ENCODE results near the gene AVPI1. TPM values are rescaled to one million over a fixed set of nuclear protein-coding genes. Genes with fewer than 3 reads are reported as not detected.
"Not testable (repeated sequence)": the region's sequence is repeated elsewhere in the genome, so short reads cannot be mapped to it uniquely, and the experiment has no call there.

The AVPI1 gene
- total RNA-seq, 2 donors from 2014 or later: 5.6 to 8.6 TPM

GRCh38 chr10:97705006-97705670 is 18.1 kb upstream of the AVPI1 start:
- DNase-seq: no peak
- peaks cover 2% of the 10 kb centered on the region for H3K36me3 Mint-ChIP-seq (ENCODE audit: low read depth)
- no peak overlapping the region for H3K27ac Mint-ChIP-seq
- H3K4me3 Mint-ChIP-seq: no peak overlapping the region
- H3K27me3 Mint-ChIP-seq: peaks cover 35% of the 10 kb centered on the region
- H3K4me1 Mint-ChIP-seq: peaks cover 6% of the 10 kb centered on the region
- ATAC-seq: no peak
- H3K9me3 ChIP-seq (ENCODE audit: control insufficient read depth, low read length, poor library complexity, severe bottlenecking): no peaks in the 10 kb centered on the region

GRCh38 chr10:97704341-97704740 is 17.3 kb upstream of the AVPI1 start:
- H3K36me3 Mint-ChIP-seq (ENCODE audit: low read depth): peaks cover 2% of the 10 kb centered on the region
- peaks cover 30% of the 10 kb centered on the region for H3K27me3 Mint-ChIP-seq
- peak overlapping the region; percentile 32 for H3K27ac Mint-ChIP-seq
- peaks cover 2% of the 10 kb centered on the region for H3K4me1 Mint-ChIP-seq
- ATAC-seq: no peak
- no peaks in the 10 kb centered on the region for H3K9me3 ChIP-seq (ENCODE audit: control insufficient read depth, low read length, poor library complexity, severe bottlenecking)
- H3K4me3 Mint-ChIP-seq: no peak overlapping the region
- DNase-seq: no peak

- Mint-ChIP-seq H3K36me3 (ENCODE audit: low read depth) (peaks cover 2% of the 10 kb centered on the region), H3K4me1 (no peaks in the 10 kb centered on the region), H3K27ac (peak overlapping the region; percentile 32), H3K27me3 (peaks cover 22% of the 10 kb centered on the region), H3K4me3 (peak overlapping the region; percentile 50)
- ATAC-seq (no peak), DNase-seq (no peak)
- no peaks in the 10 kb centered on the region for H3K9me3 ChIP-seq (ENCODE audit: control insufficient read depth, low read length, poor library complexity, severe bottlenecking)
Measured at GRCh38 chr10:97703398-97704067, 16.5 kb upstream of the AVPI1 start.

GRCh38 chr10:97701438-97702069 is 14.5 kb upstream of the AVPI1 start:
- H3K9me3 ChIP-seq (ENCODE audit: control insufficient read depth, low read length, poor library complexity, severe bottlenecking): no peaks in the 10 kb centered on the region
- Mint-ChIP-seq H3K4me1 (no peaks in the 10 kb centered on the region), H3K27me3 (peaks cover 16% of the 10 kb centered on the region), H3K27ac (no peak overlapping the region), H3K4me3 (no peak overlapping the region), H3K36me3 (ENCODE audit: low read depth) (peaks cover 2% of the 10 kb centered on the region)
- DNase-seq (peak in 1 of 3 donors; percentile 28), ATAC-seq (peak; percentile 99)

GRCh38 chr10:97698072-97698655 is 11.1 kb upstream of the AVPI1 start:
- not testable (repeated sequence) for H3K27ac Mint-ChIP-seq; ATAC-seq; DNase-seq; H3K4me1 Mint-ChIP-seq; H3K36me3 Mint-ChIP-seq (ENCODE audit: low read depth); H3K9me3 ChIP-seq (ENCODE audit: control insufficient read depth, low read length, poor library complexity, severe bottlenecking); H3K4me3 Mint-ChIP-seq
- H3K27me3 Mint-ChIP-seq: peaks cover 11% of the 10 kb centered on the region

GRCh38 chr10:97690133-97690532 is 3.1 kb upstream of the AVPI1 start:
- no peaks in the 10 kb centered on the region for H3K9me3 ChIP-seq (ENCODE audit: control insufficient read depth, low read length, poor library complexity, severe bottlenecking)
- ATAC-seq (no peak), DNase-seq (no peak)
- peaks cover 10% of the 10 kb centered on the region for H3K4me1 Mint-ChIP-seq
- H3K4me3 Mint-ChIP-seq: no peak overlapping the region
- no peak overlapping the region for H3K27ac Mint-ChIP-seq
- no peaks in the 10 kb centered on the region for H3K36me3 Mint-ChIP-seq (ENCODE audit: low read depth)
- H3K27me3 Mint-ChIP-seq: peaks cover 6% of the 10 kb centered on the region

GRCh38 chr10:97689559-97690020 is 2.5 kb upstream of the AVPI1 start:
- Mint-ChIP-seq H3K4me3 (no peak overlapping the region), H3K27ac (no peak overlapping the region), H3K4me1 (peaks cover 10% of the 10 kb centered on the region), H3K36me3 (ENCODE audit: low read depth) (no peaks in the 10 kb centered on the region), H3K27me3 (peaks cover 6% of the 10 kb centered on the region)
- no peaks in the 10 kb centered on the region for H3K9me3 ChIP-seq (ENCODE audit: control insufficient read depth, low read length, poor library complexity, severe bottlenecking)
- DNase-seq: no peak
- no peak for ATAC-seq

GRCh38 chr10:97687785-97688781 is 1.0 kb upstream of the AVPI1 start:
- peak overlapping the region; percentile 89 for H3K4me3 Mint-ChIP-seq
- H3K27ac Mint-ChIP-seq: peak overlapping the region; percentile 90
- no peaks in the 10 kb centered on the region for H3K36me3 Mint-ChIP-seq (ENCODE audit: low read depth)
- H3K9me3 ChIP-seq (ENCODE audit: control insufficient read depth, low read length, poor library complexity, severe bottlenecking): no peaks in the 10 kb centered on the region
- DNase-seq: no peak
- ATAC-seq: no peak
- no peaks in the 10 kb centered on the region for H3K27me3 Mint-ChIP-seq
- H3K4me1 Mint-ChIP-seq: peaks cover 10% of the 10 kb centered on the region

GRCh38 chr10:97686301-97686961 is 610 bp downstream of the AVPI1 start:
- no peaks in the 10 kb centered on the region for H3K9me3 ChIP-seq (ENCODE audit: control insufficient read depth, low read length, poor library complexity, severe bottlenecking)
- H3K4me3 Mint-ChIP-seq: peak overlapping the region; percentile 89
- H3K27ac Mint-ChIP-seq: peak overlapping the region; percentile 19
- ATAC-seq (peak; percentile 12), DNase-seq (no peak)
- peaks cover 10% of the 10 kb centered on the region for H3K4me1 Mint-ChIP-seq
- H3K36me3 Mint-ChIP-seq (ENCODE audit: low read depth): no peaks in the 10 kb centered on the region
- H3K27me3 Mint-ChIP-seq: no peaks in the 10 kb centered on the region

- no peak for ATAC-seq
- no peaks in the 10 kb centered on the region for H3K9me3 ChIP-seq (ENCODE audit: control insufficient read depth, low read length, poor library complexity, severe bottlenecking)
- Mint-ChIP-seq H3K27me3 (no peaks in the 10 kb centered on the region), H3K27ac (no peak overlapping the region), H3K4me1 (peaks cover 10% of the 10 kb centered on the region), H3K36me3 (ENCODE audit: low read depth) (no peaks in the 10 kb centered on the region), H3K4me3 (no peak overlapping the region)
- no peak for DNase-seq
Measured at GRCh38 chr10:97685395-97685958, 1.6 kb downstream of the AVPI1 start.

GRCh38 chr10:97684866-97685394 is 2.1 kb downstream of the AVPI1 start:
- no peaks in the 10 kb centered on the region for H3K9me3 ChIP-seq (ENCODE audit: control insufficient read depth, low read length, poor library complexity, severe bottlenecking)
- Mint-ChIP-seq H3K4me3 (no peak overlapping the region), H3K36me3 (ENCODE audit: low read depth) (no peaks in the 10 kb centered on the region), H3K27ac (no peak overlapping the region), H3K27me3 (no peaks in the 10 kb centered on the region), H3K4me1 (peaks cover 10% of the 10 kb centered on the region)
- ATAC-seq (no peak), DNase-seq (no peak)

- not testable (repeated sequence) for DNase-seq; ATAC-seq; H3K36me3 Mint-ChIP-seq (ENCODE audit: low read depth); H3K27ac Mint-ChIP-seq; H3K27me3 Mint-ChIP-seq; H3K4me3 Mint-ChIP-seq; H3K9me3 ChIP-seq (ENCODE audit: control insufficient read depth, low read length, poor library complexity, severe bottlenecking)
- H3K4me1 Mint-ChIP-seq: peaks cover 10% of the 10 kb centered on the region
Measured at GRCh38 chr10:97684368-97684713, 2.7 kb downstream of the AVPI1 start.

All from T-helper 17 cell (primary cell).